ENCODE measurements around the gene EIF4G2.

DNA sequence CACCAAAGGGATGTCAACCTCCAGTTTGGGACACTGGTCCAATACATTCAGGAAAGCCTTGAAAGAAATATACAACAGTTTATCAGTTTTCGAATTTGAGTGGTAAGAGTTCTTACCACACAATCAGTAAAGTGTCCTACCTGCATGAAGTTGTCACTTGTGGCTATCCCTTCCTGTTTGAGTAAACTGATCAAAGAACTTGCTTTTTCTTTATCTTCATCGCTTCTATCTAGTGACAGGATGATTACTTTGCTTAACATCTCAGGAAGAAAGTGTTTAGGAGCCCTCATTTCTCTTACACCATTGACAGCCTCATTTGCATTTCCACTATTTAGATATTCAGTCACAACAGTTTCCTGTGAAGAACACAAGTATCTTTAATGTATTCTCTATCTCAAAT lies 8.4 kb downstream of the EIF4G2 start:
- no peak for TF ChIP-seq NANOG (IDR thresholded peaks at IDR 0.05; ENCODE audit: borderline replicate concordance)
- TF ChIP-seq, protein P1, sequence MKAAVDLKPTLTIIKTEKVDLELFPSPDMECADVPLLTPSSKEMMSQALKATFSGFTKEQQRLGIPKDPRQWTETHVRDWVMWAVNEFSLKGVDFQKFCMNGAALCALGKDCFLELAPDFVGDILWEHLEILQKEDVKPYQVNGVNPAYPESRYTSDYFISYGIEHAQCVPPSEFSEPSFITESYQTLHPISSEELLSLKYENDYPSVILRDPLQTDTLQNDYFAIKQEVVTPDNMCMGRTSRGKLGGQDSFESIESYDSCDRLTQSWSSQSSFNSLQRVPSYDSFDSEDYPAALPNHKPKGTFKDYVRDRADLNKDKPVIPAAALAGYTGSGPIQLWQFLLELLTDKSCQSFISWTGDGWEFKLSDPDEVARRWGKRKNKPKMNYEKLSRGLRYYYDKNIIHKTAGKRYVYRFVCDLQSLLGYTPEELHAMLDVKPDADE (IDR thresholded peaks at IDR 0.05), result no peak
- TF ChIP-seq CTCF (conservative IDR thresholded peaks at IDR 0.05; ENCODE audit: low read depth in 2 of 2), result no peak
- no peak for TF ChIP-seq EZH2 (IDR thresholded peaks at IDR 0.05; ENCODE audit: low read depth, unreplicated experiment)
- TF ChIP-seq, protein P2, sequence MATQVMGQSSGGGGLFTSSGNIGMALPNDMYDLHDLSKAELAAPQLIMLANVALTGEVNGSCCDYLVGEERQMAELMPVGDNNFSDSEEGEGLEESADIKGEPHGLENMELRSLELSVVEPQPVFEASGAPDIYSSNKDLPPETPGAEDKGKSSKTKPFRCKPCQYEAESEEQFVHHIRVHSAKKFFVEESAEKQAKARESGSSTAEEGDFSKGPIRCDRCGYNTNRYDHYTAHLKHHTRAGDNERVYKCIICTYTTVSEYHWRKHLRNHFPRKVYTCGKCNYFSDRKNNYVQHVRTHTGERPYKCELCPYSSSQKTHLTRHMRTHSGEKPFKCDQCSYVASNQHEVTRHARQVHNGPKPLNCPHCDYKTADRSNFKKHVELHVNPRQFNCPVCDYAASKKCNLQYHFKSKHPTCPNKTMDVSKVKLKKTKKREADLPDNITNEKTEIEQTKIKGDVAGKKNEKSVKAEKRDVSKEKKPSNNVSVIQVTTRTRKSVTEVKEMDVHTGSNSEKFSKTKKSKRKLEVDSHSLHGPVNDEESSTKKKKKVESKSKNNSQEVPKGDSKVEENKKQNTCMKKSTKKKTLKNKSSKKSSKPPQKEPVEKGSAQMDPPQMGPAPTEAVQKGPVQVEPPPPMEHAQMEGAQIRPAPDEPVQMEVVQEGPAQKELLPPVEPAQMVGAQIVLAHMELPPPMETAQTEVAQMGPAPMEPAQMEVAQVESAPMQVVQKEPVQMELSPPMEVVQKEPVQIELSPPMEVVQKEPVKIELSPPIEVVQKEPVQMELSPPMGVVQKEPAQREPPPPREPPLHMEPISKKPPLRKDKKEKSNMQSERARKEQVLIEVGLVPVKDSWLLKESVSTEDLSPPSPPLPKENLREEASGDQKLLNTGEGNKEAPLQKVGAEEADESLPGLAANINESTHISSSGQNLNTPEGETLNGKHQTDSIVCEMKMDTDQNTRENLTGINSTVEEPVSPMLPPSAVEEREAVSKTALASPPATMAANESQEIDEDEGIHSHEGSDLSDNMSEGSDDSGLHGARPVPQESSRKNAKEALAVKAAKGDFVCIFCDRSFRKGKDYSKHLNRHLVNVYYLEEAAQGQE (IDR thresholded peaks at IDR 0.05; ENCODE audit: unreplicated experiment), result no peak
- TF ChIP-seq CREB1 (CRISPR knock-in tag; IDR thresholded peaks at IDR 0.05; ENCODE audit: low read depth), result no peak
- no peak for TF ChIP-seq POLR2AphosphoS5 (IDR thresholded peaks at IDR 0.05; ENCODE audit: low read depth)
- TF ChIP-seq EZH2phosphoT487 (IDR thresholded peaks at IDR 0.05; ENCODE audit: unreplicated experiment), result no peak
- no peak for TF ChIP-seq ZNF114 (CRISPR knock-in tag; IDR thresholded peaks at IDR 0.05)
- no peak for TF ChIP-seq JUNB (IDR thresholded peaks at IDR 0.05; ENCODE audit: unreplicated experiment)

All from GM23338 (cell line).